Measurements from ENCODE around the gene UTS2B. TPM values are rescaled to one million over a fixed set of nuclear protein-coding genes. Genes with fewer than 3 reads are reported as not detected.

UTS2B gene
- total RNA-seq, 1 experiment from 2014 or later: 0.52 TPM

GRCh38 chr3:191366675-191367074, 36.3 kb upstream of the UTS2B start:
- H3K4me1 Mint-ChIP-seq (ENCODE audit: low read depth, unreplicated experiment): peaks cover 6% of the 10 kb centered on the region
- CTCF ChIA-PET: no interaction called here
- H3K4me1 ChIP-seq: peaks cover 3% of the 10 kb centered on the region; the same call in 1 of the 2 replicates
- H3K4me3 ChIP-seq (ENCODE audit: low read depth, low read length): no peak overlapping the region
- H3K9me3 ChIP-seq: no peaks in the 10 kb centered on the region
- H3K36me3 Mint-ChIP-seq (ENCODE audit: insufficient read depth, unreplicated experiment): peaks cover 23% of the 10 kb centered on the region
- no peaks in the 10 kb centered on the region for H3K9me3 Mint-ChIP-seq (ENCODE audit: unreplicated experiment)
- H3K36me3 ChIP-seq (ENCODE audit: control insufficient read depth, insufficient read depth, low read length): no peaks in the 10 kb centered on the region
- TF ChIP-seq, protein P1, sequence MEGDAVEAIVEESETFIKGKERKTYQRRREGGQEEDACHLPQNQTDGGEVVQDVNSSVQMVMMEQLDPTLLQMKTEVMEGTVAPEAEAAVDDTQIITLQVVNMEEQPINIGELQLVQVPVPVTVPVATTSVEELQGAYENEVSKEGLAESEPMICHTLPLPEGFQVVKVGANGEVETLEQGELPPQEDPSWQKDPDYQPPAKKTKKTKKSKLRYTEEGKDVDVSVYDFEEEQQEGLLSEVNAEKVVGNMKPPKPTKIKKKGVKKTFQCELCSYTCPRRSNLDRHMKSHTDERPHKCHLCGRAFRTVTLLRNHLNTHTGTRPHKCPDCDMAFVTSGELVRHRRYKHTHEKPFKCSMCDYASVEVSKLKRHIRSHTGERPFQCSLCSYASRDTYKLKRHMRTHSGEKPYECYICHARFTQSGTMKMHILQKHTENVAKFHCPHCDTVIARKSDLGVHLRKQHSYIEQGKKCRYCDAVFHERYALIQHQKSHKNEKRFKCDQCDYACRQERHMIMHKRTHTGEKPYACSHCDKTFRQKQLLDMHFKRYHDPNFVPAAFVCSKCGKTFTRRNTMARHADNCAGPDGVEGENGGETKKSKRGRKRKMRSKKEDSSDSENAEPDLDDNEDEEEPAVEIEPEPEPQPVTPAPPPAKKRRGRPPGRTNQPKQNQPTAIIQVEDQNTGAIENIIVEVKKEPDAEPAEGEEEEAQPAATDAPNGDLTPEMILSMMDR (IDR thresholded peaks at IDR 0.05; ENCODE audit: insufficient read depth in 1 of 2, low read depth in 1 of 2, low read length in 1 of 2, severe bottlenecking in 1 of 2, unreplicated experiment in 1 of 2): no peak
- no peak overlapping the region for H3K27ac Mint-ChIP-seq (ENCODE audit: unreplicated experiment)
- H3K27me3 Mint-ChIP-seq (ENCODE audit: insufficient read depth, unreplicated experiment): no peaks in the 10 kb centered on the region
- POLR2A ChIA-PET: no interaction called here
- BruUV-seq (replicated peaks): no TSS peak
- no peak overlapping the region for H3K4me3 Mint-ChIP-seq (ENCODE audit: unreplicated experiment)
- intact Hi-C loops (cut with micrococcal nuclease; ENCODE audit: unreplicated experiment): no loop called here
- no peaks in the 10 kb centered on the region for H3K27me3 ChIP-seq (replicated peaks; ENCODE audit: control insufficient read depth, insufficient read depth, low read length)
- no peak for DNase-seq

DNA sequence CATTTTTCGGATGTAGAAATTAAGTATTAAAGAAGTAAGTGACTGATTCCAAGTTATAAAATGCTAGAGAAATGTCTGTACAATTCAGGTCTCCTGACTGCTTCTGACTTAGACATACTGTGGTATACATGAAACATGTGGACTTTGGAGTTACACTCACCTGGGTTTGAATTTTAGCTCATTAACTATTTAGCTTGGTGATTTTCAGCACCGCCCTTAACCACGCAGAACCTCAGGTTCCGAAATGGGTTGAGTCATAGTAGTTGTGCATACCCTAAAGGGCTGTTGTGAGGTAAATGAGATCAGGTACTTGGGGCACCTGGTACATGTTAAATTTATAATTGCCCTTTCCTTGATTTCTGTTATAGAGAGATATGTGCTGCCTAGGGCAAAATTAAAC, 32.9 kb upstream of the UTS2B start:
- Mint-ChIP-seq H3K4me1 (ENCODE audit: low read depth, unreplicated experiment) (peaks cover 22% of the 10 kb centered on the region), H3K9me3 (ENCODE audit: unreplicated experiment) (no peaks in the 10 kb centered on the region), H3K36me3 (ENCODE audit: insufficient read depth, unreplicated experiment) (peaks cover 27% of the 10 kb centered on the region), H3K27ac (ENCODE audit: unreplicated experiment) (no peak overlapping the region), H3K4me3 (ENCODE audit: unreplicated experiment) (no peak overlapping the region), H3K27me3 (ENCODE audit: insufficient read depth, unreplicated experiment) (no peaks in the 10 kb centered on the region)
- ChIA-PET CTCF (no interaction called here), POLR2A (no interaction called here)
- H3K27me3 ChIP-seq (replicated peaks; ENCODE audit: control insufficient read depth, insufficient read depth, low read length): no peaks in the 10 kb centered on the region
- peaks cover 18% of the 10 kb centered on the region; the same call in 1 of the 2 replicates for H3K4me1 ChIP-seq
- no peak for DNase-seq
- intact Hi-C loops (cut with micrococcal nuclease; ENCODE audit: unreplicated experiment): no loop called here
- no peaks in the 10 kb centered on the region for H3K36me3 ChIP-seq (ENCODE audit: control insufficient read depth, insufficient read depth, low read length)
- TF ChIP-seq, protein P1 (IDR thresholded peaks at IDR 0.05; ENCODE audit: insufficient read depth in 1 of 2, low read depth in 1 of 2, low read length in 1 of 2, severe bottlenecking in 1 of 2, unreplicated experiment in 1 of 2): no peak
- H3K4me3 ChIP-seq (ENCODE audit: low read depth, low read length): no peak overlapping the region
- H3K9me3 ChIP-seq: no peaks in the 10 kb centered on the region
- no TSS peak for BruUV-seq (replicated peaks)

- CTCF ChIA-PET: no interaction called here
- H3K36me3 ChIP-seq (ENCODE audit: control insufficient read depth, insufficient read depth, low read length): no peaks in the 10 kb centered on the region
- H3K9me3 ChIP-seq: no peaks in the 10 kb centered on the region
- no peak for DNase-seq
- Mint-ChIP-seq H3K27ac (ENCODE audit: unreplicated experiment) (peak overlapping the region; percentile 63), H3K4me3 (ENCODE audit: unreplicated experiment) (no peak overlapping the region), H3K9me3 (ENCODE audit: unreplicated experiment) (no peaks in the 10 kb centered on the region), H3K4me1 (ENCODE audit: low read depth, unreplicated experiment) (peaks cover 22% of the 10 kb centered on the region), H3K27me3 (ENCODE audit: insufficient read depth, unreplicated experiment) (no peaks in the 10 kb centered on the region), H3K36me3 (ENCODE audit: insufficient read depth, unreplicated experiment) (peaks cover 29% of the 10 kb centered on the region)
- peaks cover 18% of the 10 kb centered on the region; the same call in 1 of the 2 replicates for H3K4me1 ChIP-seq
- POLR2A ChIA-PET: no interaction called here
- intact Hi-C loops (cut with micrococcal nuclease; ENCODE audit: unreplicated experiment): no loop called here
- no TSS peak for BruUV-seq (replicated peaks)
- H3K27me3 ChIP-seq (replicated peaks; ENCODE audit: control insufficient read depth, insufficient read depth, low read length): no peaks in the 10 kb centered on the region
- TF ChIP-seq, protein P1 (IDR thresholded peaks at IDR 0.05; ENCODE audit: insufficient read depth in 1 of 2, low read depth in 1 of 2, low read length in 1 of 2, severe bottlenecking in 1 of 2, unreplicated experiment in 1 of 2): no peak
- H3K4me3 ChIP-seq (ENCODE audit: low read depth, low read length): no peak overlapping the region
Observed at GRCh38 chr3:191362524-191363090, 32.3 kb upstream of the UTS2B start.

Data from Caco-2 (cell line).